GM10266 (cell line): ENCODE data around the gene LETMD1.

Experiments used
- DNase-seq: peaks from one replicate; pipeline ENCODE4 v3.0.0; 2012; ENCODE audit errors: extremely low spot score
- CTCF ChIP-seq: IDR thresholded peaks from 2 replicates; pipeline ENCODE4 v1.5.1; 2012; ENCODE audit warnings: mild to moderate bottlenecking, low read depth; ENCODE audit not compliant: control insufficient read depth, insufficient read depth; ENCODE audit errors: missing control alignments

LETMD1 gene

GRCh38 chr12:51018956-51019355 lies 29.2 kb upstream of the LETMD1 start:
- no peak for TF ChIP-seq CTCF
- no peak for DNase-seq

GRCh38 chr12:51019927-51020326 lies 28.2 kb upstream of the LETMD1 start:
- no peak for DNase-seq
- no peak for TF ChIP-seq CTCF

- DNase-seq = no peak
- TF ChIP-seq CTCF = no peak
Measured at GRCh38 chr12:51020448-51021182, 27.5 kb upstream of the LETMD1 start.

- no peak for TF ChIP-seq CTCF
- no peak for DNase-seq
Measured at GRCh38 chr12:51021694-51022093, 26.4 kb upstream of the LETMD1 start.

GRCh38 chr12:51023625-51024382 lies 24.3 kb upstream of the LETMD1 start:
- DNase-seq = no peak
- no peak for TF ChIP-seq CTCF

- no peak for DNase-seq
- no peak for TF ChIP-seq CTCF
Measured at GRCh38 chr12:51025338-51025835, 22.7 kb upstream of the LETMD1 start.
